ACHN (cell line): Measurements from ENCODE around the gene POTEE.
A peak's percentile ranks its signal among the peaks of the same experiment; 100 is the strongest.
"Not testable (repeated sequence)": the region's sequence is repeated elsewhere in the genome, so short reads cannot be mapped to it uniquely, and the experiment has no call there.

Source experiments
- DNase-seq: peaks from one replicate; pipeline ENCODE4 v3.0.0-alpha.2; 2015
- in situ Hi-C: cut with HindIII; loops from 2 replicates; pipeline ENCODE4 v1.10.0; 2017; ENCODE audit warnings: low sequenced_read_pairs, low pct_ligation_motif_present, low pct_unique_long_range_greater_than_20kb

The POTEE gene

GRCh38 chr2:131209030-131209772 lies at the start of gene POTEE:
TSS of gene POTEE (plus strand) at chr2:131209536. CDS start at chr2:131218403, 8,867 bp downstream.
- DNase-seq, in situ Hi-C loops: not testable (repeated sequence)

GRCh38 chr2:131165562-131165961 lies 43.8 kb upstream of the POTEE start:
- in situ Hi-C loops, DNase-seq: not testable (repeated sequence)

GRCh38 chr2:131168538-131168937 lies 40.8 kb upstream of the POTEE start:
- no peak for DNase-seq
- in situ Hi-C loops, result no loop called here

- DNase-seq, in situ Hi-C loops: not testable (repeated sequence)
Measured at GRCh38 chr2:131178050-131178449, 31.3 kb upstream of the POTEE start.

GRCh38 chr2:131178721-131179418 lies 30.5 kb upstream of the POTEE start:
- in situ Hi-C loops, result not testable (repeated sequence)
- DNase-seq, result peak; percentile 10

- in situ Hi-C loops, result not testable (repeated sequence)
- DNase-seq, result peak; percentile 8
Measured at GRCh38 chr2:131181451-131181850, 27.9 kb upstream of the POTEE start.

- DNase-seq, in situ Hi-C loops: not testable (repeated sequence)
Measured at GRCh38 chr2:131193421-131193820, 15.9 kb upstream of the POTEE start.

- in situ Hi-C loops, DNase-seq: not testable (repeated sequence)
Measured at GRCh38 chr2:131196186-131196585, 13.2 kb upstream of the POTEE start.

GRCh38 chr2:131201098-131201497 lies 8.2 kb upstream of the POTEE start:
- no peak for DNase-seq
- in situ Hi-C loops, result no loop called here

GRCh38 chr2:131207839-131208238 lies 1.5 kb upstream of the POTEE start:
- DNase-seq, in situ Hi-C loops: not testable (repeated sequence)

GRCh38 chr2:131209773-131210104 lies 403 bp downstream of the POTEE start:
- DNase-seq, in situ Hi-C loops: not testable (repeated sequence)

GRCh38 chr2:131210434-131211211 lies 1.3 kb downstream of the POTEE start:
- in situ Hi-C loops, DNase-seq: not testable (repeated sequence)

- in situ Hi-C loops, DNase-seq: not testable (repeated sequence)
Measured at GRCh38 chr2:131217238-131217986, 8.1 kb downstream of the POTEE start.

- in situ Hi-C loops, DNase-seq: not testable (repeated sequence)
Measured at GRCh38 chr2:131235543-131236449, 26.5 kb downstream of the POTEE start.
